HepG2 (cell line): ENCODE results near the gene BTN1A1. TPM values are rescaled to one million over a fixed set of nuclear protein-coding genes. Genes with fewer than 3 reads are reported as not detected.

Experiments
- ATAC-seq: fragments of 200-7000 bp; cut with Tn5 transposase; 3 replicates; pipeline ENCODE4 v1.9.1; 2020; ENCODE audit warnings: mild to moderate bottlenecking, moderate library complexity
- BruUV-seq: library from RNA; stranded (reverse); fragments of 400-500 nt; replicated peaks from 2 replicates; lab custom pipeline; 2021; lab: Mats Ljungman, UMichigan
- CTCF ChIA-PET: fragments of 300-600 bp; formaldehyde crosslinking; extraction: SDS; loops from one replicate; lab custom pipeline; 2021; ENCODE audit warnings: low total read pairs, inconsistent platforms, low intra/inter-chr PET ratio; lab: Yijun Ruan, JAX
- POLR2A ChIA-PET: fragments of 350-600 bp; sonication (Branson Sonifier 250); formaldehyde crosslinking; loops from one replicate; lab custom pipeline; 2020; ENCODE audit warnings: antibody characterized with exemption, inconsistent platforms; lab: Yijun Ruan, JAX
- DNase-seq: peaks from one replicate; pipeline ENCODE4 v3.0.0-alpha.2; 2015; ENCODE audit warnings: low spot score
- FAIRE-seq: peaks from 3 replicates; lab custom pipeline; 2011; peaks lifted over from hg19 to GRCh38; lab: Jason Lieb, UNC
- H2AFZ ChIP-seq: one replicate; pipeline ENCODE4 v1.6.1; 2011; ENCODE audit warnings: low read length, inconsistent platforms
- H3K27ac ChIP-seq: fragments of 300-600 bp; 3 replicates; pipeline ENCODE4 v1.8.0; 2011; ENCODE audit warnings: mixed run types, mild to moderate bottlenecking, mixed read lengths, low read length, inconsistent platforms; ENCODE audit not compliant: insufficient read depth; ENCODE audit errors: extremely low read length
- H3K27me3 ChIP-seq, 2 experiments: fragments of 200-600 bp in 1 of 2; 2 replicates in 1 of 2; 3 replicates in 1 of 2; pipeline versions ENCODE4 v1.6.0 to v1.8.0; 2011; ENCODE audit warnings: low read length in 2 of 2, mild to moderate bottlenecking in 2 of 2, moderate library complexity in 2 of 2, inconsistent platforms in 1 of 2; ENCODE audit not compliant: insufficient read depth in 2 of 2, control insufficient read depth in 1 of 2
- H3K36me3 ChIP-seq, 2 experiments: fragments of 200-600 bp in 1 of 2; replicated peaks in 1 of 2; 2 replicates in 1 of 2; 3 replicates in 1 of 2; pipeline versions ENCODE4 v1.5.1 to v1.8.0; 2011; ENCODE audit warnings: low read length in 2 of 2, inconsistent platforms in 1 of 2; ENCODE audit not compliant: insufficient read depth in 2 of 2, control insufficient read depth in 1 of 2
- H3K4me1 ChIP-seq: 2 replicates; pipeline ENCODE4 v1.5.1; 2012; ENCODE audit warnings: low read length, inconsistent platforms; ENCODE audit not compliant: insufficient read depth
- H3K4me2 ChIP-seq: 2 replicates; pipeline ENCODE4 v1.6.0; 2011; ENCODE audit warnings: low read depth, low read length, inconsistent platforms
- H3K4me3 ChIP-seq, 3 experiments: fragments of 200-600 bp in 1 of 3; sonication (generic), shearing (Covaris generic) in 1 of 3; replicated peaks in 1 of 3; 2 replicates each; pipeline ENCODE4 v1.5.1; 2011 to 2016; ENCODE audit warnings: low read length in 3 of 3, inconsistent platforms in 2 of 3, low read depth in 2 of 3, mild to moderate bottlenecking in 2 of 3, control low read depth in 1 of 3, mixed read lengths in 1 of 3; ENCODE audit not compliant: insufficient read depth in 1 of 3
- H3K79me2 ChIP-seq: one replicate; pipeline ENCODE4 v1.6.1; 2011; ENCODE audit warnings: low read length, inconsistent platforms; ENCODE audit not compliant: insufficient read depth
- H3K9ac ChIP-seq: 2 replicates; pipeline ENCODE4 v1.6.0; 2011; ENCODE audit warnings: mild to moderate bottlenecking, low read depth, low read length, inconsistent platforms; ENCODE audit not compliant: insufficient read depth
- H3K9me3 ChIP-seq: 2 replicates; pipeline ENCODE4 v1.5.1; 2012; ENCODE audit warnings: mild to moderate bottlenecking, low read length
- H4K20me1 ChIP-seq: 2 replicates; pipeline ENCODE4 v1.6.0; 2011; ENCODE audit warnings: inconsistent platforms, mild to moderate bottlenecking, low read length, moderate library complexity; ENCODE audit not compliant: insufficient read depth
- EEA1 ChIP-seq: sonication (generic); formaldehyde crosslinking; IDR thresholded peaks from 2 replicates; pipeline ENCODE4 v1.5.1; 2020; ENCODE audit warnings: mild to moderate bottlenecking, missing genetic modification reagents, borderline replicate concordance
- JUN ChIP-seq: sonication (generic); formaldehyde crosslinking; IDR thresholded peaks from 2 replicates; pipeline ENCODE4 v1.4.0; 2020; ENCODE audit warnings: mild to moderate bottlenecking, missing genetic modification reagents
- MXD4 ChIP-seq: IDR thresholded peaks from 2 replicates; pipeline ENCODE4 v1.6.1; 2016; ENCODE audit warnings: mild to moderate bottlenecking, missing biosample characterization, missing genetic modification reagents
- NFYB ChIP-seq: sonication (generic); formaldehyde crosslinking; IDR thresholded peaks from 2 replicates; pipeline ENCODE4 v1.4.0; 2020; ENCODE audit warnings: missing genetic modification reagents
- PTBP1 ChIP-seq: fragments of 200-400 bp; formaldehyde crosslinking; IDR thresholded peaks from 2 replicates; pipeline ENCODE4 v1.6.1; 2018; ENCODE audit warnings: low read length, low read depth; ENCODE audit not compliant: poor library complexity, severe bottlenecking
- RBM22 ChIP-seq: fragments of 200-400 bp; formaldehyde crosslinking; optimal IDR thresholded peaks from 2 replicates; pipeline ENCODE3; 2017; ENCODE audit warnings: mild to moderate bottlenecking, low read length, moderate library complexity
- REL ChIP-seq: sonication (generic); formaldehyde crosslinking; conservative IDR thresholded peaks from 2 replicates; pipeline ENCODE4 v1.8.0; 2022; ENCODE audit warnings: mild to moderate bottlenecking, missing genetic modification reagents, moderate library complexity
- SP4 ChIP-seq: sonication (generic); formaldehyde crosslinking; IDR thresholded peaks from 2 replicates; pipeline ENCODE4 v1.8.1; 2023; ENCODE audit warnings: mild to moderate bottlenecking, missing genetic modification reagents
- ZBTB7A ChIP-seq: sonication (generic); formaldehyde crosslinking; IDR thresholded peaks from 2 replicates; pipeline ENCODE4 v1.8.0; 2022; ENCODE audit warnings: mild to moderate bottlenecking, missing genetic modification reagents
- ZFP90 ChIP-seq: sonication (generic); formaldehyde crosslinking; IDR thresholded peaks from 2 replicates; pipeline ENCODE4 v1.8.0; 2022; ENCODE audit warnings: missing genetic modification reagents, mild to moderate bottlenecking, inconsistent platforms, borderline replicate concordance
- ZFY ChIP-seq: sonication (generic); formaldehyde crosslinking; IDR thresholded peaks from 2 replicates; pipeline ENCODE4 v1.4.0; 2020; ENCODE audit warnings: missing genetic modification reagents
- ZMYM3 ChIP-seq: sonication (generic); formaldehyde crosslinking; IDR thresholded peaks from 2 replicates; pipeline ENCODE4 v1.5.1; 2020; ENCODE audit warnings: mild to moderate bottlenecking, missing genetic modification reagents
- ZNF33A ChIP-seq: sonication (generic); formaldehyde crosslinking; IDR thresholded peaks from 2 replicates; pipeline ENCODE4 v1.5.1; 2020; ENCODE audit warnings: missing genetic modification reagents, mild to moderate bottlenecking, moderate library complexity, borderline replicate concordance
- ZNF44 ChIP-seq: sonication (generic); formaldehyde crosslinking; IDR thresholded peaks from 2 replicates; pipeline ENCODE4 v1.5.1; 2020; ENCODE audit warnings: mild to moderate bottlenecking, missing genetic modification reagents
- ZNF670 ChIP-seq: sonication (generic); formaldehyde crosslinking; IDR thresholded peaks from 2 replicates; pipeline ENCODE4 v1.8.0; 2022; ENCODE audit warnings: mild to moderate bottlenecking, missing genetic modification reagents, borderline replicate concordance
- WGBS: methylation state at CpG from one replicate; pipeline ENCODE4 v1.1.6; 2017; ENCODE audit warnings: low lambda C conversion rate; 5-methylcytosine and 5-hydroxymethylcytosine counted together
- in situ Hi-C: cut with HindIII; loops from 2 replicates; pipeline ENCODE4 v1.10.0; 2017; ENCODE audit warnings: low pct_unique_long_range_greater_than_20kb; ENCODE audit not compliant: extremely low pct_ligation_motif_present
- intact Hi-C: fragments of 100-400 bp; cut with micrococcal nuclease; formaldehyde crosslinking; loops from one replicate; pipeline ENCODE4 v1.10.0; 2022; ENCODE audit not compliant: unreplicated experiment
- polyA plus RNA-seq, 8 experiments: library from polyadenylated mRNA; depleted of rRNA in 3 of 8; stranded (reverse) in 7 of 8; unstranded in 1 of 8; fragments of >200 nt; fragmentation: Illumina TruSeq in 4 of 8; extraction: Trizol in 4 of 8; gene quantifications; 2 replicates each; pipeline versions ENCODE4 v1.2.1 to v1.2.3, GENCODE V29; 2011 to 2016; ENCODE audit warnings: low read depth in 4 of 8, missing spikeins in 1 of 8, mixed read lengths in 1 of 8; ENCODE audit not compliant: insufficient read depth in 1 of 8
- total RNA-seq, 5 experiments: library from RNA; depleted of rRNA; stranded (reverse); fragments of >200 nt; fragmentation: Illumina TruSeq; extraction: Trizol; gene quantifications; 2 replicates each; pipeline ENCODE4 v1.2.3, GENCODE V29; 2016; ENCODE audit warnings: low read depth in 1 of 5
- TF ChIP-seq, protein P1 (sequence below): IDR thresholded peaks from 2 replicates; pipeline ENCODE4 v1.6.1; 2012; ENCODE audit warnings: low read depth, low read length, improper control_type of control experiment
- TF ChIP-seq, protein P2 (sequence below): sonication (generic); formaldehyde crosslinking; conservative IDR thresholded peaks from 2 replicates; pipeline ENCODE4 v1.5.0; 2020; ENCODE audit warnings: missing genetic modification reagents
- TF ChIP-seq, protein P3 (sequence below): sonication (generic); formaldehyde crosslinking; IDR thresholded peaks from 2 replicates; pipeline ENCODE4 v1.4.0; 2020; ENCODE audit warnings: missing genetic modification reagents

BTN1A1 gene
- total and polyA plus RNA-seq, 2 of the 13 experiments (the other 11 are each of a cell fraction or from before 2014, with no cell fraction given): 0.04 TPM; not detected in 1

DNA sequence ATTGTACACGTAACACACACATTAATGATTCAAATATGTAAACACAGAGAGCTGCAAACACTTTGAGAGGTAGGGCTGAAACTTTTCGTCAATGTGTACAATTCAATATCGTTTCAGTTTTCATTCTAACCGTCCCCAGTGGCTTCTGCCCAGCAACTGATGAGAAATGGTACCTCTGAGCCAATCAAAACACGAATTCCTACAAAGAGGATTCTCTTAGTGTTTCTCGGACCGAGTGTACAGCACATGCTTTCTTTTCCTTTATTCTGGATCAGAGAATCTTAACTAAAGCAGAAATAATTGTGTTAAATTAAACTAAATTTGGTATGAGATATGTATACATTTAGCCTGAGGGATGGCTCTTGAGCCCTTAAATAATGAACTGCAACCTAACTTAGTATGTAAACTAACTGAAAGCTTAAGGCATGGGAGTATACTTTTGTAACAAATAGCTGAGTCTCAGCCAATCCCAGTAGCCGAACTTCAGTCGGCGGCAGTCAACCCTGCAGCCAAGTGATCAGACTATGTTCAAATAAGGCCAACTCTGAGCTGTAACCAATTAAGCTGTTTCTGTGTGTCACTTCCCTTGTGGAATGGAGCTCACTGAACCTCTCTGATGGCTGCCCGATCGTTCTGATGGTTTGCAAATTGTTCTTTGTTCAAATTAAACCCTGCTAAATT is 26.2 kb upstream of the BTN1A1 start (continued):
- 0 out of 2 replicates have a peak, but pooled peaks have one; percentile 31 for TF ChIP-seq ZFP90 (CRISPR knock-in tag)
- 0 out of 2 replicates have a peak, but pooled peaks have one; percentile 14 for TF ChIP-seq JUN (CRISPR knock-in tag)
- TF ChIP-seq, protein P1, sequence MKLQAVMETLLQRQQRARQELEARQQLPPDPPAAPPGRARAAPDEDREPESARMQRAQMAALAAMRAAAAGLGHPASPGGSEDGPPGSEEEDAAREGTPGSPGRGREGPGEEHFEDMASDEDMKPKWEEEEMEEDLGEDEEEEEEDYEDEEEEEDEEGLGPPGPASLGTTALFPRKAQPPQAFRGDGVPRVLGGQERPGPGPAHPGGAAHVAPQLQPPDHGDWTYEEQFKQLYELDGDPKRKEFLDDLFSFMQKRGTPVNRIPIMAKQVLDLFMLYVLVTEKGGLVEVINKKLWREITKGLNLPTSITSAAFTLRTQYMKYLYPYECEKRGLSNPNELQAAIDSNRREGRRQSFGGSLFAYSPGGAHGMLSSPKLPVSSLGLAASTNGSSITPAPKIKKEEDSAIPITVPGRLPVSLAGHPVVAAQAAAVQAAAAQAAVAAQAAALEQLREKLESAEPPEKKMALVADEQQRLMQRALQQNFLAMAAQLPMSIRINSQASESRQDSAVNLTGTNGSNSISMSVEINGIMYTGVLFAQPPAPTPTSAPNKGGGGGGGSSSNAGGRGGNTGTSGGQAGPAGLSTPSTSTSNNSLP: peak; percentile 54
- 0 out of 2 replicates have a peak, but pooled peaks have one; percentile 52 for TF ChIP-seq ZNF33A

DNA sequence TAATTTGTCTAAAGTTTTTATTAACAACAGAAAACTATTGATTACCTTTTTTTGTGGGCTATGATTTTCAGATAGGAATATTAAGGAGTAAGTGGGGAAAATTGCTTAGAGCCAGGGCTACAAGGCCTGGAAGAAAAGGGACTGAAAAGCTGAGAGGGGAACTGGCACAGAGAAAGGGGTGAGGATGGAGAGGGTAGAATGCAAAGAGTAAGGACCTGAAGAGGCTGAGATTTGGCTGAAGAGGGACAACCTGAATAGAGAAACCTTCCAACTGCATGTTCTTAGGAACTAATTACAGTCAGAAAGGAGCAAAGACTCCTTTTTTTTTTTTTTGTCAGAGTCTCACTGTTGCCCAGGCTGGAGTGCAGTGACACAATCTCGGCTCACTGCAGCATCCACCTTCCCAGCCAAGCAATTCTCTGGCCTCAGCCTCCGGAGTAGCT is 25.6 kb upstream of the BTN1A1 start:
- Histone ChIP-seq H4K20me1 (no peaks in the 10 kb centered on the region), H3K9ac (peak overlapping the region; percentile 76), H3K4me3 (peak overlapping the region; percentile 57 to 84 (median 70)), H2AFZ (peak overlapping the region; percentile 73), H3K27me3 (no peaks in the 10 kb centered on the region), H3K9me3 (no peaks in the 10 kb centered on the region), H3K79me2 (no peaks in the 10 kb centered on the region), H3K4me1 (peaks cover 66% of the 10 kb centered on the region), H3K27ac (peak overlapping the region; percentile 83), H3K4me2 (peak overlapping the region; percentile 98), H3K36me3 (no peaks in the 10 kb centered on the region)
- no TSS peak for BruUV-seq
- FAIRE-seq: no peak
- no peak for DNase-seq
- CTCF ChIA-PET: no interaction called here
- 0% methylated on average over 2 of the region's 2 CpGs for WGBS
- intact Hi-C loops (no loop called here), in situ Hi-C loops (no loop called here)
- POLR2A ChIA-PET: interaction anchor here (0.7 to 3.1 kb wide), 12 partner anchors 9 to 124 kb away, joined by 3 to 22 read pairs (median 4); partner anchors contain the start of genes BTN2A1 and HMGN4
- peak; percentile 38 for ATAC-seq
- 0 out of 2 replicates have a peak, but pooled peaks have one; percentile 10 for TF ChIP-seq REL (CRISPR knock-in tag)
- TF ChIP-seq PTBP1: no peak
- no peak for TF ChIP-seq RBM22
- no peak for TF ChIP-seq ZBTB7A
- TF ChIP-seq, protein P2, sequence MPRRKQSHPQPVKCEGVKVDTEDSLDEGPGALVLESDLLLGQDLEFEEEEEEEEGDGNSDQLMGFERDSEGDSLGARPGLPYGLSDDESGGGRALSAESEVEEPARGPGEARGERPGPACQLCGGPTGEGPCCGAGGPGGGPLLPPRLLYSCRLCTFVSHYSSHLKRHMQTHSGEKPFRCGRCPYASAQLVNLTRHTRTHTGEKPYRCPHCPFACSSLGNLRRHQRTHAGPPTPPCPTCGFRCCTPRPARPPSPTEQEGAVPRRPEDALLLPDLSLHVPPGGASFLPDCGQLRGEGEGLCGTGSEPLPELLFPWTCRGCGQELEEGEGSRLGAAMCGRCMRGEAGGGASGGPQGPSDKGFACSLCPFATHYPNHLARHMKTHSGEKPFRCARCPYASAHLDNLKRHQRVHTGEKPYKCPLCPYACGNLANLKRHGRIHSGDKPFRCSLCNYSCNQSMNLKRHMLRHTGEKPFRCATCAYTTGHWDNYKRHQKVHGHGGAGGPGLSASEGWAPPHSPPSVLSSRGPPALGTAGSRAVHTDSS (CRISPR knock-in tag): no peak
- no peak for TF ChIP-seq NFYB
- no peak for TF ChIP-seq SP4 (CRISPR knock-in tag)
- TF ChIP-seq, protein P3, sequence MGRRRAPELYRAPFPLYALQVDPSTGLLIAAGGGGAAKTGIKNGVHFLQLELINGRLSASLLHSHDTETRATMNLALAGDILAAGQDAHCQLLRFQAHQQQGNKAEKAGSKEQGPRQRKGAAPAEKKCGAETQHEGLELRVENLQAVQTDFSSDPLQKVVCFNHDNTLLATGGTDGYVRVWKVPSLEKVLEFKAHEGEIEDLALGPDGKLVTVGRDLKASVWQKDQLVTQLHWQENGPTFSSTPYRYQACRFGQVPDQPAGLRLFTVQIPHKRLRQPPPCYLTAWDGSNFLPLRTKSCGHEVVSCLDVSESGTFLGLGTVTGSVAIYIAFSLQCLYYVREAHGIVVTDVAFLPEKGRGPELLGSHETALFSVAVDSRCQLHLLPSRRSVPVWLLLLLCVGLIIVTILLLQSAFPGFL (CRISPR knock-in tag): no peak
- no peak for TF ChIP-seq ZMYM3
- 0 out of 2 replicates have a peak, but pooled peaks have one; percentile 8 for TF ChIP-seq ZNF44
- 0 out of 2 replicates have a peak, but pooled peaks have one; percentile 4 for TF ChIP-seq MXD4 (CRISPR knock-in tag)
- TF ChIP-seq EEA1 (CRISPR knock-in tag): no peak
- peak; percentile 5; the same call in 1 of the 2 replicates for TF ChIP-seq ZNF670 (CRISPR knock-in tag)
- peak; percentile 45 for TF ChIP-seq ZFY (CRISPR knock-in tag)
